ENCODE data around the gene HRCT1. TPM values are rescaled to one million over a fixed set of nuclear protein-coding genes. Genes with fewer than 3 reads are reported as not detected.
A peak's percentile ranks its signal among the peaks of the same experiment; 100 is the strongest.

The HRCT1 gene
- total and polyA plus RNA-seq, 3 donors from 2014 or later, result 2.5 to 7.1 (median 6.5) TPM

DNA sequence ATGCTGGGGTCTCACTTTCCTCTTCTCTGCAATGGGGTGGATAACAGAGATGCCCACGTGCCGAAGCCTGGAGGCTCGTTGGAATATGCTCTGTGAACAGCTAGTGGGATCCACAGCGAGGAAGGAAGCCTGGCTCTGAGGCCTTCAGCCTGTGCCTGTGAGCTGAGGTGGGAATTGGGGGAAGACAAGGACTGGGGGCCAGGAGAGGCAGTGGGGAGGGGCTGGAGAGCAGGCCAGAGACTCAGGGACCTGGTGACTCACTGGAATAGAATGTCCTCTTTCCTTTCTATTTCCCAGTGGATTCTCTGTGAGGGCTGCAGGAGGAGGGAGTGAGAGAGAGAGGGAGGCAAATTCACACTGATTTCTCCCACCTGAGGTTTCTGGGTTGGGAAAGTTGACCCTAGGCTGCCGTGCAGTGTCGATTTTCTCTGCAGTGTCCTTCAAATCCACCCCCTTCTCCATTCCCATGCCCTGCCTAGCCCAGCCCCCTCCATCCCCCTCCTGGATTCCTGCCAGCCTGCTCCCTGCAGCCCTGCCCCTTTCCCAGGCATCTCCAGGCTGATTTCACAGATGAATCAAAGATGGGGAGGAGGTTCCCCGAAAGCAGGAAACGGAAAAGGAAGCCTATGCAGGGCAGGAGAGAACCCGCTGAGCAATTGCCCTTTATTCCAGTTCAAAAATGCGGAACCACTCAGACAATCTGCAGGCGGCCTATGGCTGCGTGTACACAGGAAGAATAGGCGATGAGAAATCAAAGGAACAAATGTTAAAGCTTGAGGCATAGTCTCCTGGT, 1.9 kb downstream of the HRCT1 start:
- intact Hi-C loops (cut with DNase I; ENCODE audit: low total_unique reads), result no loop called here
- 31 to 46% methylated on average over 12 to 13 of the region's 13 CpGs for WGBS, 2 donors
- Histone ChIP-seq H3K36me3 (ENCODE audit: low read depth, missing control alignments) (no peaks in the 10 kb centered on the region), H3K27ac (peak overlapping the region; percentile 91 to 95), H3K27me3 (no peaks in the 10 kb centered on the region), H3K4me1 (peaks cover 55% of the 10 kb centered on the region), H3K4me3 (no peak overlapping the region), H3K9me3 (no peaks in the 10 kb centered on the region)
- TF ChIP-seq POLR2A (IDR thresholded peaks at IDR 0.05), result no peak
- TF ChIP-seq, protein P1, sequence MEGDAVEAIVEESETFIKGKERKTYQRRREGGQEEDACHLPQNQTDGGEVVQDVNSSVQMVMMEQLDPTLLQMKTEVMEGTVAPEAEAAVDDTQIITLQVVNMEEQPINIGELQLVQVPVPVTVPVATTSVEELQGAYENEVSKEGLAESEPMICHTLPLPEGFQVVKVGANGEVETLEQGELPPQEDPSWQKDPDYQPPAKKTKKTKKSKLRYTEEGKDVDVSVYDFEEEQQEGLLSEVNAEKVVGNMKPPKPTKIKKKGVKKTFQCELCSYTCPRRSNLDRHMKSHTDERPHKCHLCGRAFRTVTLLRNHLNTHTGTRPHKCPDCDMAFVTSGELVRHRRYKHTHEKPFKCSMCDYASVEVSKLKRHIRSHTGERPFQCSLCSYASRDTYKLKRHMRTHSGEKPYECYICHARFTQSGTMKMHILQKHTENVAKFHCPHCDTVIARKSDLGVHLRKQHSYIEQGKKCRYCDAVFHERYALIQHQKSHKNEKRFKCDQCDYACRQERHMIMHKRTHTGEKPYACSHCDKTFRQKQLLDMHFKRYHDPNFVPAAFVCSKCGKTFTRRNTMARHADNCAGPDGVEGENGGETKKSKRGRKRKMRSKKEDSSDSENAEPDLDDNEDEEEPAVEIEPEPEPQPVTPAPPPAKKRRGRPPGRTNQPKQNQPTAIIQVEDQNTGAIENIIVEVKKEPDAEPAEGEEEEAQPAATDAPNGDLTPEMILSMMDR (IDR thresholded peaks at IDR 0.05), result no peak
- DNase-seq, result peak; percentile 67

GRCh38 chr9:35908504-35909125, 2.6 kb downstream of the HRCT1 start:
- Histone ChIP-seq H3K9me3 (no peaks in the 10 kb centered on the region), H3K27ac (peak overlapping the region; percentile 91 to 95), H3K27me3 (no peaks in the 10 kb centered on the region), H3K36me3 (ENCODE audit: low read depth, missing control alignments) (no peaks in the 10 kb centered on the region), H3K4me3 (no peak overlapping the region), H3K4me1 (peaks cover 55% of the 10 kb centered on the region)
- no peak for TF ChIP-seq POLR2A (IDR thresholded peaks at IDR 0.05)
- TF ChIP-seq, protein P1 (IDR thresholded peaks at IDR 0.05), result no peak
- intact Hi-C loops (cut with DNase I; ENCODE audit: low total_unique reads), result no loop called here
- no peak for DNase-seq
- WGBS, 2 donors, result 38 to 43% methylated on average over 8 to 9 of the region's 9 CpGs

DNA sequence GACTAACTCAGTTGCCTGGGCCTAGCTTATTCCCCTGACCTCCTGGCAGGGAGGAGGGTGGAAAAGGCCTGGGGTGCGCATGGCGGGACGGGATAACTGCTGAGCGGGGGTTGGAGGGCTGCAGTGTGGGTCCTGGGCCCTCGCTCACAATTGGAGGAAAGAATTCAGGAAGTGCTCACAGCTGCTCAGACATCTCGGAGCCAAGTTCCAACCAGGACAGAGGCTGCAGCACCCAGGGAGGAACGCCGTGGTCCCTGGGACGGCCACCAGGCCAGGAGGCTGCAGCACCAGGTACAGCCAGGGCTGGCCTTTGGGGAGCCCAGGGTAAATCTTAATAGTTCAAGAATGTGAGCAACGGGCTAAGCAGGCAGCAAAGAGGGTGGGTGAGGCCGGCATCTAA, 3.3 kb downstream of the HRCT1 start, which contains the start of gene SPAAR:
Gene SPAAR, plus strand, starts transcription at position 217 of the 400 bp plus-strand sequence. CDS start 974 bp downstream, outside the sequence.
- Histone ChIP-seq H3K9me3 (no peaks in the 10 kb centered on the region), H3K27me3 (no peaks in the 10 kb centered on the region), H3K4me1 (peaks cover 58% of the 10 kb centered on the region), H3K36me3 (ENCODE audit: low read depth, missing control alignments) (no peaks in the 10 kb centered on the region), H3K27ac (peak within 1 kb of the TSS; percentile 91 to 95), H3K4me3 (peak within 1 kb of the TSS; percentile 36 to 65)
- intact Hi-C loops (cut with DNase I; ENCODE audit: low total_unique reads), result no loop called here
- TF ChIP-seq POLR2A (IDR thresholded peaks at IDR 0.05), result no peak
- TF ChIP-seq, protein P1 (IDR thresholded peaks at IDR 0.05), result no peak
- no peak for DNase-seq
- WGBS, 2 donors, result 49 to 79% methylated on average over 6 to 11 of the region's 11 CpGs

GRCh38 chr9:35909687-35910612, 3.9 kb downstream of the HRCT1 start:
- Histone ChIP-seq H3K4me3 (peak overlapping the region; percentile 36 to 65), H3K9me3 (no peaks in the 10 kb centered on the region), H3K27me3 (no peaks in the 10 kb centered on the region), H3K36me3 (ENCODE audit: low read depth, missing control alignments) (no peaks in the 10 kb centered on the region), H3K4me1 (peaks cover 58% of the 10 kb centered on the region), H3K27ac (peak overlapping the region; percentile 91 to 95)
- TF ChIP-seq POLR2A (IDR thresholded peaks at IDR 0.05), result no peak
- TF ChIP-seq, protein P1 (IDR thresholded peaks at IDR 0.05), result no peak
- intact Hi-C loops (cut with DNase I; ENCODE audit: low total_unique reads), result no loop called here
- DNase-seq, result peak; percentile 91
- 60 to 73% methylated on average over 19 to 34 of the region's 34 CpGs for WGBS, 2 donors

All from testis (tissue), 3 donors.